HK-2 (cell line): Measurements from ENCODE around the gene GFM1.
A peak's percentile ranks its signal among the peaks of the same experiment; 100 is the strongest.

Experiments used
- DNase-seq: peaks from one replicate; pipeline ENCODE4 v3.0.0-alpha.2; 2018; ENCODE audit not compliant: unreplicated experiment

The GFM1 gene

DNA sequence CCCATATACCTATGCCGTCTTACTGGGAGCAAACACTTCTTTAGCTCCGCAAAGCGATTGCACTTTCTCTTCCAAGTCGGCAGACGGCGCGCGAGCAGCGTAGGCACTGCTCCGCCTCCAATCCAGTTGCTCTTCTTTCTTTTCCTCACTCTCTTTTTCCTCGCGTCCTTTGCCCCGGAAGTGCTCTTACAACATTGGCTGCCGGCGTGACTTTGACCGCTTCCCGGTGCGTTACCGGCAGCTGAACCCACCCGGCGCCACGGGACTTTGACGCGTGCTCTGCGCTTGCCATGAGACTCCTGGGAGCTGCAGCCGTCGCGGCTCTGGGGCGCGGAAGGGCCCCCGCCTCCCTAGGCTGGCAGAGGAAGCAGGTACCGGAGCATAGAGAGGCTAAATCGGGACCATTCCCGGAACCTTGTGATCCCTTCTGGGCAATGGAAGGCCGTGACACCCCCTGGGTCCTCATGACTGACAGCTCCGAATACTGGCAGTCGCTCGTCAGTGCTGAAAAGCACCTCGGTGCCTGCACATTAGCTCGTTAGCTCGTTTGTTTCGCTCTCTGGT lies at the start of gene GFM1:
TSS of gene GFM1 (plus strand) at position 183 of the 564 bp plus-strand sequence. CDS start at position 291, 108 bp downstream.
- DNase-seq: peak; percentile 93

DNA sequence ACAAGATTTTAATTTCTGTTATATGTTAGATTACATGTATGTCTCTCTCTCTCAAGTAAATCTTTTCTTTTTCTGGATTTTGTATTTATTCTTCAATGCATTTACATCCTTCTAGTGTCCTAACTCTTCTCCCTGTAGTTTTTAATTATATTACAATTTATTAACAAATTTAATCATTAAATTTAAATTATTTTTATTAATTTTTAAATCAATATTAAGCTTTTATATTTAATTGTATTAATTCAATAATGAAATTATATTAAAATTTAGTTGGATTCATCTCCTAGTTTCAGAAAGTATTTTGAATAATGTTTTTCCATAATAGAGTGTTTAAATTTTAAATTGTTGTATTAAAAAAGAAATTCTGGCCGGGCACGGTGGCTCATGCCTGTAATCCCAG lies 43.5 kb upstream of the GFM1 start:
- no peak for DNase-seq

GRCh38 chr3:158602227-158602626 lies 42.1 kb upstream of the GFM1 start:
- DNase-seq: no peak

- no peak for DNase-seq
Observed at GRCh38 chr3:158617982-158618875, 26.1 kb upstream of the GFM1 start.

DNA sequence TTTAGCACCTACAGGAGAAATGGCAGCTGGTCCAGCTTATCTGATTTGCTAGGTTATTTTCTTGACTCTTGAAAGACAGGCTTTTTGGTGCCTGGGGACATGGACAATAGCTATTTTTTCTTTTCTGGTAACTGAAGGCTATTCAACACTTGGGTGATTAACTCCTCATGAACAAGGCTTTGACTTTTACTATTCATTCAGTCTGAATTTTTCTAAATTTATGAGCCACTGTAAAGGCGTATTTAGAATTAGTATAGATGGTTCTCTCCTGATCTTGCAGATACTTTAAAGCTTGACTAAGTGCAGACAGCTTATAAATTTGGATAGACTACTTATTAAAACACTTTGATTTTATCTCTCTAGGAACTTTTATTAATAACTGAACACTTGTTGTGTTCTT lies 18.4 kb upstream of the GFM1 start:
- no peak for DNase-seq

DNA sequence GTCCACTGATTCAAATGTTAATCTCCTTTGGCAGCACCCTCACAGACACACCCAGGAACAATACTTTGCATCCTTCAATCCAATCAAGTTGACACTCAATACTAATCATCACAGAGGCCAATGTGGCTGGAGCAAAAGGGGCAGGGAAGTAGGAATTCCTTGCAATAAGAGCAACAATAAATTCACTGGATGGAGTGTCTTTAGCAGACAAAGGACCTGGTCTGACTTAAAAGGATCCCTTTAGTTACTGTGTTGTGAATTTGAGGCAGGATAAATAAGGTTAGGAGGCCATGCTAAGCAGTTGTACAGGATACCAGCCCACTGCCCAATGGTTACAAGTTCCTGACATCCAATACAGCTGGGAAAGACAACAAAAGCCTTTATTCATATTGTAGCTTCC lies 12.3 kb upstream of the GFM1 start:
- no peak for DNase-seq

DNA sequence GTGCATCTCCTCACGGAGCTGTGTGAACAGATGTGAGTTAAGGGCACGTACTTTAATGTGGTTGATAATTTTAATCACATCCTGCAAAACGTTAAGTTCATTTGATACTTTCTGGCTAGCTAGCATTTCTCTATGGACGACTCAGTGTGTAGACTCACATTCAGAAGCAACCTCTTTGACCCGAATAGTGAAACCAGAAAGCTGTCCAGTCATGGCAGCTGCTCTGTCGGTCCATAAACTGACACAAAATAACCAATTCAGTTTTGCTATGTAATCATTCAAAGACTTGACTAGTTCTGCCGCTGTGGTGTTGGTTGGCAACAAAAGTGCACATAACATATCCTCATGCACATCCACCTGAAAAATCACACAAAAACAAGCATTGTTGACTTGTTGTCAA lies 3.7 kb upstream of the GFM1 start:
- DNase-seq: no peak

DNA sequence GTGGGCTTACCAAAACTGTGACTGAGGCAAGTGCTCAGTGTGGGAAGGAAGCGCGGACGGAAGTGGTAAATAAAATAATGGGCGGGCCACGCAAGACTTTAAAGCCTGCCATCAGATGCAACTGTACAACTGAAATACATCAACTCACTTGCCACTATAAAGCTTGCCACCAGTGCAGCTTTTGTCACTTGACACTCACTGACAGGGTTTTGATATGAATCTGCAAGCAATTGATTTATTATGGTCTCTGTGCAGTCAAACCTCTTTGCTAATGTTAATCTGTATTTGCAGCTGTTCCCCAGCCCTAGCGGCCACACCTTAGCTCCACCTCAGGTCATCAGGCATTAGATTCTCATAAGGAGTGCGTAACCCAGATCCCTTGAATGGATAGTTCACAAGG lies 2.3 kb upstream of the GFM1 start:
- DNase-seq: no peak

- no peak for DNase-seq
Observed at GRCh38 chr3:158642474-158643210, 1.7 kb upstream of the GFM1 start.

GRCh38 chr3:158649791-158650190 lies 5.5 kb downstream of the GFM1 start:
- DNase-seq: no peak

GRCh38 chr3:158651192-158651591 lies 6.9 kb downstream of the GFM1 start:
- DNase-seq: no peak

DNA sequence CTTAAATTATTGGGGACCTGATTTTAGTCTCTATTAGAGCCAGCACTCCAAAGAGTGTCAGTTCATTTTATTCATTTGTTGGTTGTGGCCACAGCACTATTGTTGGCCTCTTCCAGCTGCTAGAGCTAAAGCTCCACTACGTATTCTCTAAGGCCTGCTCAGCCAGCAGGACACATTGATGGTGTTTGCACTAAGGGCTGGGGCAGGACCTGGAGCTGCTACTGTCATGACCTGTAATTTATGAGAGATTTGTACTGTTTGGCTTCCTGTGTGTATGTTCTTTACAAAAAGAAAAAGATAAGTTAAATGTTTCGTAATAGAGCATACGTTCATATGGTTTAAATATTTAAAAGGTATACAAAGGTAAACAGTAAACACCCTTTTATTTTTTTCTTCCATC lies 8.1 kb downstream of the GFM1 start:
- DNase-seq: no peak

DNA sequence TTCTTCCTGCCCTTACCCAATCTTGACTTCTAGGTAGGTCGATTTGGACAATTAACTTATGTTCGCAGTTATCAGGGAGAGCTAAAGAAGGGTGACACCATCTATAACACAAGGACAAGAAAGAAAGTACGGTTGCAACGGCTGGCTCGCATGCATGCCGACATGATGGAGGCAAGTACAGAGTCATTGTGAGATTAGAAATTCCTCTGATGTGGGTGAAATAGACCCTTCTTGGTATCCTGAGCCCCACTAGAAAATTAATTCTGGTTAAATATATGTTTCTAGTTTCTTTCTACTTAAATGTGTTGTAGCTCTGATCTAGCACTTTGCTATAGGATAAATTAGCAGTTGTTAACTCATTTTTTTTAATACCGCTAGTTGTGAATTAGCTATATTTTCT lies 14.6 kb downstream of the GFM1 start:
- no peak for DNase-seq

DNA sequence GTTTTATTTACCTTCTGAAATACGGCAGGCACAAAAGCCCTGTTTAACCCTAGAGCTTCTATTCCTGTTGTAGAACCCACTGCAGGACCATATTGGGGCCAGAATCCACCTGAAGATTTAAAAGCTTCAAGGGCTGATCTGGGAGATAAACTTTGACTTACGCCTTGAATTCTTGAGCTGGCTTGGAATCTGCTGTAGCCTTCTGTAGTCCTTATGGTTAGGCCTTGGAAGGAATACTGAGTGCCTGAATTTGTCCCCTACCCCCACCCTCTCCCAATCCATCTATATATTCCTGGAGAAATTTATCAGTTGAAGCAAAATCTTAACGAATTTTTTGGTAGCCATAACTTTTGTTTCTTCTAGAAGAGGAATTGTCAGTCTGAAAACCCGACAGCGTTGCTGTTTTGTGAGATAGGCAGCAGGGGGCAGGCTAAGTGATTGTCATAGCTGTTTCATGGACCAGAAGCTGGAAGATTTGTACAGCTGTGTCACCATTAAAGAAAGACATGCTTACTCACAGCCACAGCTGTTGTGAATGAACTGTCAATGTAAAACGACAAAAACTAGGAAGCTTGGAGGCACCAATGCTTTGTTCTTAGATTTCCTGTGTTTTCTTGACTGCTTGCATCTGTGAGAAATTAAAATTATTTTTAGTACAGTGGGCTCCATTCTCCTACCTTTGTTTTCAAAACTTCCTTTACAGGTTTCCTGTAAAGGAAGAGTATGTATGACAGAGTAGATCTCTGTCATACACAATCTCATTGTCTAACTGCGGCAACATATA lies 15.3 kb downstream of the GFM1 start:
- DNase-seq: peak; percentile 56

DNA sequence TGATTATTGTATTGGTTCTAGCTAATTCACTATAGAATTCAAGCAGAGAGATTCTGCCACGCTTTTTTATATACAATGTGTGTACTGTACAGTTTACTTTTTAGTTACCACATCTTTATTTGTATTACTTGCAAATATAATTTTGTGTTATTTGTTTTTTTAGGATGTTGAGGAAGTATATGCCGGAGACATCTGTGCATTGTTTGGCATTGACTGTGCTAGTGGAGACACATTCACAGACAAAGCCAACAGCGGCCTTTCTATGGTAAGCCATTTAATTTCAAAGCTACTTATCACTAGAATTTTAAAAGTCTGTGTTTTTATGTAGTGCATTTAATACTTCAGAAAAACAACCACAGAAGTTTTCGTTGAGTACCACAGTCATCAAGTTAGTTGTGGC lies 16.4 kb downstream of the GFM1 start:
- no peak for DNase-seq

DNA sequence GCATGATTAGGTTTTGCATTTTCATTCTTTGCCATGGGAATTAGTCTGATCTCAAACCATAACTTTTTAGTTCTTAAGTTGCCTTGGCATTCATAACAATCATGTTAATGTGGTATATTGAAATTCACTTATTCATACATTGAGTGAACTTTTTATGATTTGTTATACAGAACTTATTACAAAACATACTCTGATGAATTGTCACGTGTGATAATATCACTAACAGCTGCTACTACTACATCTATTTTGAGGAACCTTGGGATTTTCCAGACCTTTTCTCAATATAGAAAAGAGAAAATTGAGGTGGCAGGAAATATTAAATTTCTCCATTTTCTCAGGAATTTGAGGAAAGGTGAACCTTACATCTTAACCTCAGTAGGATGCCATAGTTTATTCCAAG lies 18.9 kb downstream of the GFM1 start:
- no peak for DNase-seq

GRCh38 chr3:158663832-158664231 lies 19.5 kb downstream of the GFM1 start:
- DNase-seq: no peak

GRCh38 chr3:158666416-158666815 lies 22.1 kb downstream of the GFM1 start:
- DNase-seq: no peak

DNA sequence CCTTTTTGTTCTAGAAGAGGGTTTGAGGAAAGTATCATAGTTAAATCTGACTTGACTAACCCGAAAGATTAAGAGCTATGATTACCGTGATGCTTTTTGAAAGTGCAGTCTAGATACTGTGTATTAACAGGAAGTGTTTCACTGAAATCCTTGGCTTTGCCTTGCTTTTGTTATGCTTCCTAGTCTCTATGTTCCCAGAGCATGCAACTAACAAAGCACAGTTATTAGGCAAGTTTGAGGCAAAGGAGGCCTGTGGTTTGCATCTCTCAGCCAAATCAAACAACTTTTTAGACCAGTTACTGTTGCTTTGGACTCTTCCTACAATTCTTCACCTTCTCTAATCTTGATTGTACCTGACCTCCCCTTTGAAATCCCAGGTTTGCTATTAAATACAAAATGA lies 24.2 kb downstream of the GFM1 start:
- DNase-seq: no peak

- no peak for DNase-seq
Observed at GRCh38 chr3:158671821-158672214, 27.5 kb downstream of the GFM1 start.

DNA sequence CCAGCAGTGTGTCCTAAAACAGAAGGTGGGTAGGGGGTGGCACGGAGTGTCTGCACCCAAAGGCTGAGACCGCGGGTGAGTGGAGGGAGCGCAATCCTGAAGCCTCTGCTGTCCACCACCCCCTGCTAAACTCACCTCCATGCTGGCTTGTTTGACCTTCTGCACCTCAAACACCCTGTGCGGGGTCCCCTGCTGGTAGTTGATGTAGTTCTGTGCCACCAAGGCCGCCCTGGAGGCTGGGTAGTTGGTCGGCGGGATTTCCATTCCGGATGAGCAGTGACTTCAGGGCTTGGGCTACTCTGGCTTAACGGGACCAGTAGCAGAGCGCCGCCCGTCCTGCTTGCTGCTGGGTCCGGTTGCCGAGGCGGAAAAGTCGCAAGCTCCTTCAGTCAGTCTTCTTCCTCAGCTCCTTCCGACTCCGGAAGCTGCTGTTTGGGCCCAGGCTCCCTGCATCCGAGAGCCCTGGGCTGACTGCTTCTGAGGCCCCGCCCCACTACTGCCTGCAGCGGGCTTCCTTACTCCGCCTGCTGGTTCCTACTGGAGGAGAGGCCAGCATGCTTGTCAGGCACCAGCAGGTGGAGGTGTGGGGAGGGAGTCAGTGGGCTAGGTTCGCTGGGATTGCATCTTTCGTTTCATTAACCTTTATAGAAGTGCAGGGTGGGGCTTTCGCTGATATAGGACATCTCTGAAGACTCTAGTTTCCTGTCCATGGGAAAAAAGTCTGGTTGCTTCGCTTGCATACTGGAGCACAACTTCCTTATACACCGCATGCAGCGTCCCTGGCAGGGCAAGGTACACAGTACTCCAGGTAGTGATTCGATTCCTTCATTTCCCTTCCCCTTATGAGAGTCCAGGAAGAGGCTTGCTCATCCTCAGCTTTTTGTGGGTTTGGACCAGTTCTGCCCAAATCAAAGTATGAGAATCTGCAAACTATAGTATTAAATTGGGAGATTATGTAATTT lies 28.2 kb downstream of the GFM1 start, which contains the start of gene LXN:
TSS of gene LXN (minus strand) at position 434 of the 962 bp plus-strand sequence. CDS start at position 264, 170 bp downstream.
- DNase-seq: peak; percentile 72
